HT-29 (cell line): Measurements from ENCODE around the gene DDIT4. TPM values are rescaled to one million over a fixed set of nuclear protein-coding genes. Genes with fewer than 3 reads are reported as not detected.
A peak's percentile ranks its signal among the peaks of the same experiment; 100 is the strongest.
"Not testable (repeated sequence)": the region's sequence is repeated elsewhere in the genome, so short reads cannot be mapped to it uniquely, and the experiment has no call there.

Experiments used
- DNase-seq: peaks from one replicate; pipeline ENCODE4 v3.0.0-alpha.2; 2015; ENCODE audit warnings: low spot score
- total RNA-seq: library from RNA; depleted of rRNA; stranded (reverse); fragments of >200 nt; shearing (Covaris generic); gene quantifications from 2 replicates; pipeline ENCODE4 v1.2.3, GENCODE V29; 2014

Gene DDIT4
- total RNA-seq, 1 experiment from 2014 or later: 107 TPM

DNA sequence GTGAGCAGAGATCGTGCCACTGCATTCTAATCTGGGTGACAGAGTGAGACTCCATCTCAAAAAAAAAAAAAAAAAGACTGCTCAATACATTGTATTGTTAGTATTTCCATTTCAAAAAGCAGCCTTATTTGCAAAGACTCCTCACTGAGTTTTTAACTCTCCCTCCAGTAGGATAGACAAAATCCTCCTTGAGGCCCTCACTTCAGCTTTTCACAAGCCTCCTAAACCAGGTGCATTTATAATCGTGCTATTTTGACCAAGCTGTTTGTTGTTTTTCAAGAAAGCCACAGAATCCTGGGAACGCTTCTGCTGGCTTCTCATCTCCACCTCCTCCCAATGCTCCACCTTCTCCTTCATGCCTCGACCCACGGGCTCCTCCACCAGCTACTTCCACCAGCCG, 6.3 kb upstream of the DDIT4 start:
- no peak for DNase-seq

DNA sequence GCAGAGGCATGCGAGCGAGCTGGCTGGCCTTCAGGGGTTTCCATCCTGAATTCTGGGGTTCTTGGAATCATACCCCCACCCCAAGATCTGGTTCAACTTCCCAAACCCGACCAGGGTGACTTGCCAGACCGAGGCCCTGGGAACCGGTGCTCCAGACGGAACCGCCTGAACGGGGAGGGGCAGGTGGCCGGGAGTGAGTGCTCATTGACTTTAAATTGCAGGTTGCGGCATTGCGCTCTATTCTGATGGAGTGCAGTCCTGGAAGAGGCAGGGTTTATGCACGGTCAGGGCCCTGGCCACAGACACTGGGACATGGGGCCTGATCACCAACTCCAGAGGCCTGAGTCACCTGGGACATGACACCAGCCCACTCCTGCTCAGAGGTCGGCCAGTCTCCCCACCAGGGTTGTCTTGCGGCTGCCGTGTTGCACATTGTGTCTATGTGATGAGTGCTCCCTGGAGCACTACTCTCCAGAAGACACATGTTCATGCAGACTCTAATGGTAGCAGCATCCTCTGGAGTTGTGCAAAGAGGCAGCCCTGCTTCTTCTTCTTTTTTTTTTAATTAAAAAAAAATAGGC, 5.8 kb upstream of the DDIT4 start:
- no peak for DNase-seq

DNA sequence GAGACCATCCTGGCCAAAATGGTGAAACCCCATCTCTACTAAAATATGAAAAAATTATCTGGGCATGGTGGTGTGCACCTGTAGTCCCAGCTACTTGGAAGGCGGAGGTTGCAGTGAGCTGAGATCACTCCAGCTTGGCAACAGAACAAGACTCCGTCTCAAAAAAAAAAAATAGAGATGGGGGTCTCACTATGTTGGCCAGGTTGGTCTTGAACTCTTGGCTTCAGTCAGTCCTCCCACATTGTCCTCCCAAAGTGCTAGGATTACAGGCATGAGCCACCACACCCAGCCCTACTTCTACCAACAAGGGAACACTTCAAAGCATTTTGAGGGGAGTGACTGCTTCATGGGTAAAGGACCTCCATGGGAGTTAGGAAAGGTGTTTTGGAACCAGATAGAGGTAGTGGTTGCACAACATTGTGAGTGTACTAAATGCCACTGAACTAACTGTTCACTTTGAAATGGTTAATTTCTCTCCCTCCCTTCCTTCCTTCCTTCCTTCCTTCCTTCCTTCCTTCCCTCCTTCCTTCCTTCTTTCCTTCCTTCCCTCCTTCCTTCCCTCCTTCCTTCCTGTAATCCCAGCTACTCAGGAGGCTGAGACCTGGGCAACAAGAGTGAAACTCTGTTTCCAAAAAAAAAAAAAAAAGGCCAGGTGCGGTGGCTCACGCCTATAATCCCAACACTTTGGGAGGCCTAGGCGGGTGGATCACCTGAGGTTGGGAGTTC, 5.1 kb upstream of the DDIT4 start:
- DNase-seq: not testable (repeated sequence)

DNA sequence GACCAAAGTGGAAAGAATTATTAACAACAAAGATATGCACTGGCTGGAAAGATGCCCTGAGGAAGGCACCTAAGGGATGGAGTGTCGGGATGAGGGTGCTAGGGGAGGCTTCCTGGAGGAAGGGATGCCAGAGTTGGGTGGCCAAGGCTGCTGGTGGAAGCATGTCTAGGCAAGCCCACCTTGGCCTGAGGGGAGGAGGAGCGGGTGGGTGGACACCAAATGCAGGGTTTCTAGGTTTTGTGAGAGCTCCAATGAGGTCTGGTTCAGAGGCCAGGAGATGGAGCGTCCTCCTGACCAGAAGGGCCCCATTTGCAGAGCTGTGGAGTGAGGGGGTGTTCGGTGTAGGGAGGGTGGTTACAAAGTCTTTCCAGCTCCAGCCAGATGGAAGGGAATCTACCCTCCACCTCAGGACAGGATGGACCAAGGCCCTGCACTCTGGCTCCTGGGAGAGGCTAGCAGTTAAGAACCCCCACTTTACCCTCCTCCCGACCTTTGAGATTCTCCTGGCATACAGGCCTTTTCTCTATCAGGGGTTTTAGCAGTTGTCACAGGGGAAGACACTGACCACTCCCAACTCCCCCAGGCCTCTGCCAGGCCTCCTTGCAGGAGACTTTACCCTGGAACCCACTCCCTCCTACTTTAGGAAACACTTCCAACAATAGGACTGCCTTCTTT, 3.0 kb upstream of the DDIT4 start:
- no peak for DNase-seq

DNA sequence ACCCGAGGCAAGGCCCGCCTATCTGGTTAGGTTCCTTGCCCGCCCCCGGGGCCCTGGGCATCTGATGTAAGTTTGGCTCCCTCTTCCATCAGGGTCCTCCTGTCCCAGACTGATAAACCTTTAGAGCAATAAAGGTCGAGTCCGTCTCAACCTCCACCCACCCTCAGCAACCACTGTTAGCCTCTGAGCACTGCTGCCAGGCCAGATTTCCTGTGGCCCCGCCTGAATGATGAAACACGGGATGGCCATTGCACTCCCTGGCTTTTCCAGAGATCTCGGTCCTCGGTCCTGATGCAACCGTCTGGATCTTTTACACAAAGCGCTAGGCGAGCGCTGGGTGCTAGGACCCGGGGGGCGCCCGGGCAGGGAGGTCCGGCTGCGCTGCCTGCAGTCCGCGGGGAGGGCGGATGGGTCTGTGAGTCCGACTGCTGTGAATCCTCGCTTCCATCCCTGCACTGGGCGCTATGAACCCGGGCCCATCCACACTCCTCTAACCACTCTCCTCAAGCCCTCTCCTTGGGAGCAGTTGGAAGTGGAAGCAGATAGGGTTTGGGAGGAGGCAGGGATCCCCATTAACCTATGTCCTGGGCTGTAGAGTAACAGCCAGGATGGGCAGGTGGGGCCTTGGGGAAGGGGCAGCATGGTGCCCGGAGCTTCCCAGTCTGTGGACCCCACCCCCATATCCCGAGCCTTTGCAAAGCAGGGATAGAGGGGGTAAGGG, 875 bp upstream of the DDIT4 start:
- DNase-seq: peak; percentile 88

GRCh38 chr10:72274213-72274729, 547 bp downstream of the DDIT4 start:
- DNase-seq: peak; percentile 42

GRCh38 chr10:72274730-72275350, 1.1 kb downstream of the DDIT4 start:
- peak; percentile 65 for DNase-seq

GRCh38 chr10:72275351-72276012, 1.8 kb downstream of the DDIT4 start:
- DNase-seq: no peak

DNA sequence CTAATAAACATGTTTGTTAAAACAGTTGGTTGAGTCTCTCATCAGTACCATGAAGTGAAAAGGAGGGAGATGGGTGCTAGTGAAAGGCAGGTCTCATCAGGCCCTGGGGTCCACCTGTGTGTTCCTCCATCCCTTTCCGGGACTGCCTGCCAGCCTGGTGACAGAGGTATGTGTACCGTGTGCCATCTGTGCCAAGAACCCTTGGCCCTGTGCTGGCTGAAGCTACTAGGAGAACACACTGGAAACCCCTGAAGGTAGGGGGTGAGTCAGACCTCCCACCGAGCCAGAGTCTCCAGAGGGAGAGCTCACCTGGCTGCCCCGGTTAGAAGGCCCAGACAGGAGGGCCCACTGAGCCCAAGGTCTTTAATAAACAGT, 2.3 kb downstream of the DDIT4 start:
- DNase-seq: no peak

GRCh38 chr10:72276421-72277339, 3.0 kb downstream of the DDIT4 start:
- no peak for DNase-seq

DNA sequence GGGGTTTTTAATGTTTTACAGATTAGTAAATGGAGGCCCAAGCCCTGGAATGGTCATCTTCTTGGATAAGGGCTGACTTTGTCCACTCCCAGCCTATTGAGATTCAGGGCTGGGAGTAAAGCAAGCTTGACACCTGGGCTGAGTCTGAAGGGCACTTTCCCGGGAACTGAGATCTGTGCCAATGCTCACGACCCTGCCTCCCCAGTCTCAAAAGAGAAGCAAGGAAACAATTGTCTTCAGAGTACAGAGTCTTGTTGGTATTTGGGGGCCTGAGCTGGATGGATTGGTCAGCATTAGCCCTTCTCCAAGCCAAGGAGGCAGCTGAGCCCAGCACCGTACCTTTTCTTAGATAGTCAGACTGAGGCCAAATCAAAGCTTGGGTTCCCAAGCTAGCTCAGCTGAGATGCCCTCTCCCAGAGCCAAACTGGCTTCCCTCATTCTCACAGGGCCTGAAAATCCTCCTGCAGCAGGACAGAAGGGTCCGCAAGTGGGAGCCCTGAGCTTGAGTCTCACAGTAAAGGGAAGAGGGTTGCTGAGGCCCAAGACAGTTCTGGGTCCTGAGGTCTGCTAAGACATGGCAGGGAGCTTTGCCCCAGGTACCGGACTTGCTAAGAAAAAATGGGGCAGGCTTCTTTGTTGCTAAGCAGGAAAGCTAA, 3.7 kb downstream of the DDIT4 start:
- DNase-seq: no peak

DNA sequence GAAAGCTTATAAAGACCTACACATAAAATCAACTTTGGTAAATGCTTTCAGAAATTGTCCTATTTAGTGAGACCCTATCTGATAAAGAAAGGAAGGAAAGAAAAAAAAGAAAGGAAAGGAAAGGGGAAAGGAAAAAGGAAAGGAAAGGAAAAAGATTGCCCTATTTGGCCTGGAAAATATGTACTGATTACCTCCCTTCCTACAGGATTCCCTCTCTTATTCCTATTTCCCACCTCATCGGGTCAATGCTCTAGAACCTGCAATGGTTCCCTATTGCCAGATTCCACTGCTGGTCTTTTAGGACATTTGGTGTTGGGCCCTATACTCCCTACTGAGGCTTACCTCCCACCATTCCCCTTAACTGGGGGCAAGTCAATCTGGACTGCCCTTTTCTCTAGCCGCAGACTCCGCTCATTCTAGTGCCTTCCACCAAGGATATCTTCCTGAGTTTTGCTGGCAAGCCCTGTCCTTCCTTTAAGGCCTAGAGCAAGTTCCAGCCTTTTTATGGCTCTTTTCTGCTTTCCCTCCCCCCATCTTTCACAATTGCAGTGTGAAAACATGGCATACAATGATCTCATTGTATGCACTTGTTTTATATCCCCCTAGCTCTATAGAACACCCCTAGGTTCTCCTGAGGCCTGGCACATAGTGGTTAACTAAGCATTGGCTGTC, 4.4 kb downstream of the DDIT4 start:
- peak; percentile 46 for DNase-seq

- no peak for DNase-seq
These were observed 5.1 kb downstream of the DDIT4 start for GRCh38 chr10:72278668-72279393.

DNA sequence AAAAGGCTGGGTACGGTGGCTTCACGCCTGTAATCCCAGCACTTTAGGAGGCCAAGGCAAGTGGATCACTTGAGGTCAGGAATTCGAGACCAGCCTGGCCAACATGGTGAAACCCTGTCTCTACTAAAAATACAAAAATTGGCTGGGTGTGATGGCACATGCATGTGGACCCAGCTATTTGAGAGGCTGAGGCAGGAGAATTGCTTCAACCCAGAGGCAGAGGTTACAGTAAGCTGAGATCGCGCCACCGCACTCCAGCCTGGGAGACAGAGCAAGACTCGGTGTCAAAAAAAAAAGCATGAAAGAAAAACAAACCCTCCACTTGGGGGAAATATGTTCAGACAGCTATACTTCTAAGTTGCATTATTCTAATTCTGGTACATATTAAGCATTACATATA, 5.9 kb downstream of the DDIT4 start:
- not testable (repeated sequence) for DNase-seq

DNA sequence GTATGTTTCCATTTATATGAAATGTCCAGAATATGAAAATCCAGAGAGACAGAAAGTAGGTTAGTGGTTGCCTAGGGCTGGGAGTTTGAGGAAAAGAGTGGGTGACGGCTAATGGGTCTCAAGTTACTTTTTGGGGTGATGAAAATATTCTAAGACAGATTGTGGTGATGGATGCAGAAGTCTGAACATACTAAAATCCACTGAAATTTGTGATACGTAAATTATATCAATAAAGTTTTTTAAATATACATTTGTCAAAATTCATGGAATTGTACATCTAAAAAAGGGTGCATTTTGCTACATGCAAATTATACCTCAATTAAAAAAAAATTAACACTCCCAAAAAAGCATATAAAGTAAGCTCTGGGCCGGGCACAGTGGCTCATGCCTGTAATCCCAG, 9.4 kb downstream of the DDIT4 start:
- no peak for DNase-seq

DNA sequence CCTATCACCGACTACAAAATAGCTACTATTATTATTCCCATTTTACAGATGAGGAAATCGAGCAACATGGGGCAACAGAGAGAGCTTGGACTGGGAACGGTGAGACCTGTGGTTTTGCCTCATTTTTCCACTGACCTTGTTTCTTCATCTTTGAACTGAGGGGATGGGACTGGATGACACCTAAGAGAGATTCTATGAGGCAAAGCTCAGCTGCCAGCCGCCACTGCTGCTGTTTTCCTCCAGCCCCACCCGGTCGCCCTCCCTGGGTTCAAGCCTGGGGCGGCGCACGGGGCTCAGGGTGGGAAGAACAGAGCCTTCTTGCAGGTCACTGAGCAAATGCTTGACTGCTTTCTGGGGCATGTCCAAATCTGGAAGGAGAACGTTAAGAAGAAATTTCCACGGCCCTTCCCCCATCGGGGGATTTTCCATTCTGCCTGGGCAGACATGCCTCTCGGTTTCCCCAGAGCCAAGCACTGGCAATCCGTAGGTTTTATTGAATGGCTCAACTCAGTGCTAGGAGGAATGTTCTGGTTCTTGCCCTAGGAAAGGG, 12.3 kb downstream of the DDIT4 start:
- DNase-seq: no peak

DNA sequence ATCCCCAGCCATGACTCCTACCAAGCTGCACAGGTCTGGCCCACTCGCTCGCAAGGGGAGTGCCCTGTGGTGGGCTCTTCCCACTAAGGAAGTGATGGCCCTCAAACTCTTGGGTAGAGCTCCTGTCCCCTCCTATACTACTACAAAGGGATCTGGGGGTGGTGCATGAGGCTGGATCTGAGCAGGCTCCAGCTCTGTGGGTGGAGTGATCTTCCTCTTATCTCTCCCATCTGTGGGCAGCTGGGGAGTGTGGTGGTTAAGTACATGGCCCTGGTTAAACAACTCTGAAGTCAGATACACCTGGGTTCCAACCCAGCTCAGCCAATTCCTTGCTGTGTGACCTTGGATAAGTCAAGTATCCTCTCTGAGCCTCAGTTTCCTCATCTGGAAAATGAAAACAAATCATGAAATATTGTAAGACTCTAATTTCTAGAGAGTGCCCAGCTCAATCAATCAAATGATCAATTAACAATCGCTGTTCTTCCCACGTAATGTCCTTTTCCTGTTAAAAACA, 17.4 kb downstream of the DDIT4 start:
- no peak for DNase-seq

DNA sequence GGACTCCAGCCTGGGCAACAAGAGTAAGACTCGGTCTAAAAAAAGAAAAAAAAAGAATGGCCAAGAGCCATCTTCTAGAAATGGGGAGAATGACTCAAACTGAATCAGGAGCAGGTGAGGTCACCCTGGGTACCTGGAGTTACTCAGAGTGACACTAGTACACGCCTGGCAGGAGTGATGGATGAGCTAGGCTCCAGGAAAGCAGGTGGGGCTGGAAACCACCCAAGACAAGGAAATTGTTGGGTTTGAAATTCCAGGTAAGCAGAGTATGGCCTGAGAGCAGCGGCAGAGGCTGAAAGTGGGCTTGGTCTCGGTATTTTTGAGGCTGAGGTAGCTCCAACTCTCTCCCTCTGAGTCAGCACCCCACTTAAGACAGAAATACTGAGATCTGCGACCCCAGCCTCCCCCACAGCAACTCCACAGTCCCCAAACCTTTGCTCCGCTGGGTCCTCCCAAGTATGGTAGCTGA, 18.5 kb downstream of the DDIT4 start:
- peak; percentile 71 for DNase-seq
